ENCODE measurements around the gene PROCA1. TPM values are rescaled to one million over a fixed set of nuclear protein-coding genes. Genes with fewer than 3 reads are reported as not detected.

The PROCA1 gene
- total RNA-seq, 1 experiment from 2014 or later, result 2.7 TPM

DNA sequence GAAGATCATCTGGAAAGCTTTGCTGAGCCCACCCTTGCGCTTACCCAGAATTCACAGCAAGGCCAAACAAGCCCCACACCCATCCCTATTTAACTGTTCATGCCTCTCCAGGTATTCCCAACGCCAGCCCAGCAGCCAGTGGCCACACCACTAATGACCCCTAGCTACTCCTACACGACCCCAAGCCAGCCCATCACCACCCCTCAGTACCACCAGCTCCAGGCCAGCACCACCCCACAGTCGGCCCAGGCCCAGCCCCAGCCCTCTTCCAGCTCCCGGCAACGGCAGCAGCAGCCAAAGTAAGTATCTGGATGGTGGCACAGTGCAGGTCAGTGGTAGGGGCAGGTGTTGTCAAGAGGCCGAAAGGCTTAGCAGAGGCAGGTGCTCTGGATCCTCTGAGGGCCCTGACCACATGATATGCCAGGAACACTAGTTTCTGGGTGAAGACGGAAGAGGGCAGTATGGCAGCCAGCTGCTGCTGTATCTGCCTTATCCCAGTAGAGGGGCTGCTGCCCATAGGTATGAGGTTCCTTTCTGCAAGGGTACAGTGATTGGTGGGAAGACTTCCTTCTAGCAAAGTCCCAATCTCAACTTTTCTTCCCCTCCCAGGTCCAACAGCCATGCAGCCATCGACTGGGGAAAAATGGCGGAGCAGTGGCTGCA is 10.7 kb downstream of the PROCA1 start:
- Histone ChIP-seq H4K20me1 (ENCODE audit: insufficient read depth, low read depth, low read length) (0 out of 2 replicates have a peak, but pooled peaks cover 3% of the 10 kb centered on the region), H2AFZ (ENCODE audit: low read length) (no peak overlapping the region), H3K36me3 (ENCODE audit: insufficient read depth, low read length) (peaks cover 49% of the 10 kb centered on the region; the same call in 1 of the 2 replicates), H3K4me3 (ENCODE audit: low read length) (no peak overlapping the region), H3K4me1 (ENCODE audit: low read length) (no peaks in the 10 kb centered on the region), H3K27me3 (ENCODE audit: low read length) (no peaks in the 10 kb centered on the region), H3K79me2 (ENCODE audit: low read length) (no peaks in the 10 kb centered on the region), H3K9ac (ENCODE audit: low read length) (no peak overlapping the region), H3K27ac (ENCODE audit: low read length) (no peak overlapping the region), H3K9me3 (ENCODE audit: low read length) (no peaks in the 10 kb centered on the region), H3K4me2 (ENCODE audit: low read depth, low read length, poor library complexity, severe bottlenecking) (no peak overlapping the region), H3K9me2 (replicated peaks; ENCODE audit: insufficient read depth, low read length) (no peaks in the 10 kb centered on the region)
- DNase-seq, result no peak

DNA sequence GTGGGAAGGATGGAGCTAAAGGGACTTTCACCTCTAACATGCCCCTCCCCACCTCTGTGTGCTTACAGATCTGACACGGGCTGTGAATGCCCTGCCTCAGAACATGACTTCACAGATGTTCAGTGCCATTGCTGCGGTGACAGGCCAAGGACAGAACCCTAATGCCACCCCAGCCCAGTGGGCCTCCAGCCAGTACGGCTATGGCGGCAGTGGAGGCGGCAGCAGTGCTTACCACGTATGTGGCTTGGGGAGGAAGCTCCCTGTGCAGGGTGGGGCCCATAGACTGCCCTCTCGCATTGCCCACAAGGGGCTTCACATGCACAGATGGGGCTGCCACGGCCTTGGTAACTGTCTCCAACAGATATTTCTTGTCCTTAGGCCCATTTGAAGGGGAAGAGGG is 11.4 kb downstream of the PROCA1 start:
- no peaks in the 10 kb centered on the region for H3K4me1 ChIP-seq (ENCODE audit: low read length)
- no peaks in the 10 kb centered on the region for H3K79me2 ChIP-seq (ENCODE audit: low read length)
- no peaks in the 10 kb centered on the region for H3K27me3 ChIP-seq (ENCODE audit: low read length)
- peaks cover 53% of the 10 kb centered on the region for H3K36me3 ChIP-seq (ENCODE audit: insufficient read depth, low read length)
- no peak overlapping the region for H3K4me3 ChIP-seq (ENCODE audit: low read length)
- no peak for DNase-seq
- no peak overlapping the region for H3K27ac ChIP-seq (ENCODE audit: low read length)
- no peaks in the 10 kb centered on the region for H3K9me3 ChIP-seq (ENCODE audit: low read length)
- H3K4me2 ChIP-seq (ENCODE audit: low read depth, low read length, poor library complexity, severe bottlenecking), result no peak overlapping the region
- H3K9me2 ChIP-seq (replicated peaks; ENCODE audit: insufficient read depth, low read length), result no peaks in the 10 kb centered on the region
- H4K20me1 ChIP-seq (ENCODE audit: insufficient read depth, low read depth, low read length), result 0 out of 2 replicates have a peak, but pooled peaks cover 3% of the 10 kb centered on the region
- H3K9ac ChIP-seq (ENCODE audit: low read length), result no peak overlapping the region
- no peak overlapping the region for H2AFZ ChIP-seq (ENCODE audit: low read length)

DNA sequence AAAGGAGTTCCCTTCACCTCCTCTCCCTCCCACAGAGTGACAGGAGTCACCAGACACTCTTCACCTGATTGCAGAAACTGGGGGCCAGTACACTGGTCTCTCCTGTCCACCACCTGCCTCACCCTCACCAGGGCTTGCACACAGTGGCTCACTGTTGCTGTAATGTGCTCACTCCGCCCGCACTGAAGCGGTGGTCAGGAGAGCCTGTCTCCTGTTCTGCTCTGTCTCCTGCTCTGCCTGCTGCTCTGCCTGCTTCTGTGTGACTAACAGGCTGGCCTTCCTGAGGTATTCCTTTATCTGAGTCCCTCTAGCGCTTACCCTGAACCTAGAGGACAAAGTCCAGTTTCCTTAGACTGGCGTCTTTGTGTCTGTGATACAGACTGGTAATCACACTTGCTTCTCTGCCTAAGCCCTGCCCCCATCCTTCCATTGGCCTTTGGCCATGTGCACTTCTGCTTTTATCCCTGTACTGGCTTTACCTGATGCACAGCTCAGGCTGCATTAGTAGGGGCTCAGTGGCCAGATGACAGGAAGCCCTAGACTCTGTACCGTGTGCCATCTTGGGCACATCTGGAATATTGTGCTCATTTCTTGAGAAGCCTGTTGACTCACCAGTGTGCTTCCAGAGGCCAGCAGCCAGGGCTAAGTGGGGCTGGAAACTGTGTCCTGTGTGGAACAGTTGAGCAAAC is 13.3 kb downstream of the PROCA1 start:
- H3K79me2 ChIP-seq (ENCODE audit: low read length), result no peaks in the 10 kb centered on the region
- H4K20me1 ChIP-seq (ENCODE audit: insufficient read depth, low read depth, low read length), result 0 out of 2 replicates have a peak, but pooled peaks cover 6% of the 10 kb centered on the region
- H3K4me1 ChIP-seq (ENCODE audit: low read length), result no peaks in the 10 kb centered on the region
- H3K9me3 ChIP-seq (ENCODE audit: low read length), result no peaks in the 10 kb centered on the region
- DNase-seq, result no peak
- peaks cover 65% of the 10 kb centered on the region for H3K36me3 ChIP-seq (ENCODE audit: insufficient read depth, low read length)
- no peak overlapping the region for H2AFZ ChIP-seq (ENCODE audit: low read length)
- no peaks in the 10 kb centered on the region for H3K9me2 ChIP-seq (replicated peaks; ENCODE audit: insufficient read depth, low read length)
- no peak overlapping the region for H3K4me3 ChIP-seq (ENCODE audit: low read length)
- no peak overlapping the region for H3K9ac ChIP-seq (ENCODE audit: low read length)
- no peak overlapping the region for H3K27ac ChIP-seq (ENCODE audit: low read length)
- H3K4me2 ChIP-seq (ENCODE audit: low read depth, low read length, poor library complexity, severe bottlenecking), result no peak overlapping the region
- no peaks in the 10 kb centered on the region for H3K27me3 ChIP-seq (ENCODE audit: low read length)

DNA sequence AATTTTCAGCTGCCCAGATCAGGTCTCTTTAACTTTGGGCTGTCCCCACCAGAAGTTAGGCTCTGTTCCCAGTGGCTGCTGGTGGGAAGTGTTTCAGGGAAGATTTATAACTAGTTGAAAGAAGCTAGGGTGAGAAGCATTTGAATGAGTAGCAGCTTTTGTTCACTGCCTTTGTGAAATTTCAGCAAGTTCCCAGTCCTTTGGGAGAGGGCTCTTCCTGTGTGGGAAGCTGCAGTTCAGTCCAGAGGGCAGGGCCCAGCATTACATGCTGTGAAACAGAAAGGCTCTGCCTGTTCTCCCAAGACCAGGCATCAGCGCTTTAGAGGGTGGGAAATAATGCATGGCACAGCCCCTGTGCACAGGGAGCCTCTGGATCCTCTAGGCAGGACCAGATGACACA is 17.8 kb downstream of the PROCA1 start:
- Histone ChIP-seq H3K36me3 (ENCODE audit: insufficient read depth, low read length) (peaks cover 58% of the 10 kb centered on the region), H2AFZ (ENCODE audit: low read length) (no peak overlapping the region), H3K27me3 (ENCODE audit: low read length) (no peaks in the 10 kb centered on the region), H3K79me2 (ENCODE audit: low read length) (no peaks in the 10 kb centered on the region; the same call in 1 of the 2 replicates), H3K27ac (ENCODE audit: low read length) (no peak overlapping the region), H3K4me3 (ENCODE audit: low read length) (no peak overlapping the region), H3K9me3 (ENCODE audit: low read length) (no peaks in the 10 kb centered on the region), H3K9ac (ENCODE audit: low read length) (no peak overlapping the region), H4K20me1 (ENCODE audit: insufficient read depth, low read depth, low read length) (0 out of 2 replicates have a peak, but pooled peaks cover 13% of the 10 kb centered on the region), H3K4me1 (ENCODE audit: low read length) (no peaks in the 10 kb centered on the region), H3K9me2 (replicated peaks; ENCODE audit: insufficient read depth, low read length) (no peaks in the 10 kb centered on the region), H3K4me2 (ENCODE audit: low read depth, low read length, poor library complexity, severe bottlenecking) (no peak overlapping the region)
- no peak for DNase-seq

DNA sequence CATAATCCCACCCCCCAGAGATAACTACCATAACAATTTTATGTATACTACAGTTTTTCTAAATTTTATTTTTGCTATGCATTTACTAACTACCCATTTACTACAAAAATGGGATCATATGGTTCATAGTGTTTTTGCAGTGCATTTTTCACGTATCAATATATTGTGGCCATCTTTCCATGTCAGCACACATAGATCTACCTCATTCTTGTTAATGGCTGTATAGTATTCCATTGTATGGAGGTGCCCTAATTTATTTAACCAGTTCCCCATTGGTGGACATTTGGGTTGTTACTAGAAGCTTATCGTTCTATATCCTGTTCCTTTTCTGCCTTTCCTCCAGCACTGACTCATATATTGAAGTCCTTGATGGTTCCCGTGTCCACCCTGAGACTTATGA is 22.7 kb downstream of the PROCA1 start:
- Histone ChIP-seq H3K36me3 (ENCODE audit: insufficient read depth, low read length) (peaks cover 67% of the 10 kb centered on the region), H3K9ac (ENCODE audit: low read length) (no peak overlapping the region), H4K20me1 (ENCODE audit: insufficient read depth, low read depth, low read length) (0 out of 2 replicates have a peak, but pooled peaks cover 7% of the 10 kb centered on the region), H3K4me2 (ENCODE audit: low read depth, low read length, poor library complexity, severe bottlenecking) (no peak overlapping the region), H3K79me2 (ENCODE audit: low read length) (no peaks in the 10 kb centered on the region; the same call in 1 of the 2 replicates), H2AFZ (ENCODE audit: low read length) (no peak overlapping the region), H3K9me2 (replicated peaks; ENCODE audit: insufficient read depth, low read length) (no peaks in the 10 kb centered on the region), H3K27me3 (ENCODE audit: low read length) (no peaks in the 10 kb centered on the region), H3K27ac (ENCODE audit: low read length) (no peak overlapping the region), H3K9me3 (ENCODE audit: low read length) (no peaks in the 10 kb centered on the region), H3K4me3 (ENCODE audit: low read length) (no peak overlapping the region), H3K4me1 (ENCODE audit: low read length) (no peaks in the 10 kb centered on the region)
- DNase-seq, result no peak

DNA sequence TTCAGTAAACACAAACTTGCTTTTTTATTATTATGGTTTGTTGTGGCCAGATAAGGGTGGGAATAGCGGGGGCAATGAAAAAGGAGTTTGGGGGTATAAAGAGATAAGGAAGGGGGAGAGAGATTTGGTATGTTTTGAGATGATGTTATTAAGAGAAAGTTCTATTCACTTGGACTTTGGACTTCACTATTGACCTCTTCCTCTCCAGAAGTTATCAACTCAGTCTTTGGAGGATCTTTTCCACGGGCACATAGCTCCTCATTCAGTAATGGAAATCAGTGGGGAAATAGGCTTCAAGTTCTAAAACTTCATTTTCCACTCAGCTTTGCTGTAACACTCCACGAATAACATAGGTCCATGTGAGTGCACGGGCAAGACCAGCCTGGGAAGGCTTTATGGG is 23.2 kb downstream of the PROCA1 start:
- Histone ChIP-seq H3K9me3 (ENCODE audit: low read length) (no peaks in the 10 kb centered on the region), H3K9ac (ENCODE audit: low read length) (no peak overlapping the region), H3K36me3 (ENCODE audit: insufficient read depth, low read length) (peaks cover 64% of the 10 kb centered on the region), H3K4me1 (ENCODE audit: low read length) (no peaks in the 10 kb centered on the region), H3K9me2 (replicated peaks; ENCODE audit: insufficient read depth, low read length) (no peaks in the 10 kb centered on the region), H3K27ac (ENCODE audit: low read length) (no peak overlapping the region), H3K4me2 (ENCODE audit: low read depth, low read length, poor library complexity, severe bottlenecking) (no peak overlapping the region), H2AFZ (ENCODE audit: low read length) (no peak overlapping the region), H4K20me1 (ENCODE audit: insufficient read depth, low read depth, low read length) (0 out of 2 replicates have a peak, but pooled peaks cover 7% of the 10 kb centered on the region), H3K4me3 (ENCODE audit: low read length) (no peak overlapping the region), H3K27me3 (ENCODE audit: low read length) (no peaks in the 10 kb centered on the region), H3K79me2 (ENCODE audit: low read length) (no peaks in the 10 kb centered on the region; the same call in 1 of the 2 replicates)
- no peak for DNase-seq

DNA sequence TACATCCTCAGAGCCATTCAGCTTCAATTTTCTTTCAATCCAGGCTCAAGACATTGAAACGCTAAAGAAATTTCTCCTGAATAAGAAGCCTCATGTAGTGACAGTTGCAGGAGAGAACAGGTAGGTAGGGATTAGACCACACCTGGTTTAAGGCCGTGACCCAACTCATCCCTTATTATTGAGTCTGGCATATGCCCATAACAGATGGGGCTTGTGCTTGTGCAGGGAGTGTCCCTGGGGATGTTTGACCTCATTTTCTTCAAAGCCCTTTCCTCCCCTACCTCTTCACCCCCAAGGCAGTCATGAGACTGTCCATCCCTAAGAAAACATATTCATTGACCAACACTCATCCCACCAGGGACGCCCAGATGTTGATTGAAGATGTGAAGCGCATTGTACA is 25.4 kb downstream of the PROCA1 start:
- H3K4me3 ChIP-seq (ENCODE audit: low read length), result no peak overlapping the region
- no peaks in the 10 kb centered on the region for H3K9me3 ChIP-seq (ENCODE audit: low read length)
- no peaks in the 10 kb centered on the region for H3K27me3 ChIP-seq (ENCODE audit: low read length)
- DNase-seq, result no peak
- no peaks in the 10 kb centered on the region; the same call in 1 of the 2 replicates for H3K79me2 ChIP-seq (ENCODE audit: low read length)
- H4K20me1 ChIP-seq (ENCODE audit: insufficient read depth, low read depth, low read length), result 0 out of 2 replicates have a peak, but pooled peaks cover 7% of the 10 kb centered on the region
- no peaks in the 10 kb centered on the region for H3K4me1 ChIP-seq (ENCODE audit: low read length)
- no peak overlapping the region for H3K4me2 ChIP-seq (ENCODE audit: low read depth, low read length, poor library complexity, severe bottlenecking)
- H3K9me2 ChIP-seq (replicated peaks; ENCODE audit: insufficient read depth, low read length), result no peaks in the 10 kb centered on the region
- no peak overlapping the region for H2AFZ ChIP-seq (ENCODE audit: low read length)
- no peak overlapping the region for H3K27ac ChIP-seq (ENCODE audit: low read length)
- H3K9ac ChIP-seq (ENCODE audit: low read length), result no peak overlapping the region
- H3K36me3 ChIP-seq (ENCODE audit: insufficient read depth, low read length), result peaks cover 83% of the 10 kb centered on the region

DNA sequence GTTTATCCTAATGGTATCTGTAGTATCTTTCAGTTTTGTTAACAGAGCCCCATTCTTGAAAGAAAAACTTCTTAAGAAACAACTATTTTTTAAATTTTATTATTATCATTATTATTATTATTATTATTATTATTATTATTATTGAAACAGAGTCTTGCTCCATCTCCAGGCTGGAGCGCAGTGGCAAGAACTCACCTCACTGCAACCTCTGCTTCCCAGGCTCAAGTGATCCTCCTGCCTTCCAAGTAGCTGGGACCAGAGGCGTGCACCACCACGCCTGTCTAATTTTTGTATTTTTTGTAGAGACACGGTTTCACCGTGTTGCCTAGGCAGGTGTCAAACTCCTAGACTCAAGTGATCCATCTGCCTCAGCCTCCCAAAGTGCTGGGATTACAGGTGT is 26.3 kb downstream of the PROCA1 start:
- no peaks in the 10 kb centered on the region for H3K27me3 ChIP-seq (ENCODE audit: low read length)
- H3K9me2 ChIP-seq (replicated peaks; ENCODE audit: insufficient read depth, low read length), result no peaks in the 10 kb centered on the region
- H4K20me1 ChIP-seq (ENCODE audit: insufficient read depth, low read depth, low read length), result 0 out of 2 replicates have a peak, but pooled peaks cover 7% of the 10 kb centered on the region
- no peak overlapping the region for H3K27ac ChIP-seq (ENCODE audit: low read length)
- H3K79me2 ChIP-seq (ENCODE audit: low read length), result no peaks in the 10 kb centered on the region; the same call in 1 of the 2 replicates
- no peak for DNase-seq
- no peaks in the 10 kb centered on the region for H3K4me1 ChIP-seq (ENCODE audit: low read length)
- no peak overlapping the region for H2AFZ ChIP-seq (ENCODE audit: low read length)
- no peaks in the 10 kb centered on the region for H3K9me3 ChIP-seq (ENCODE audit: low read length)
- H3K36me3 ChIP-seq (ENCODE audit: insufficient read depth, low read length), result peaks cover 83% of the 10 kb centered on the region
- H3K4me3 ChIP-seq (ENCODE audit: low read length), result no peak overlapping the region
- H3K9ac ChIP-seq (ENCODE audit: low read length), result no peak overlapping the region
- H3K4me2 ChIP-seq (ENCODE audit: low read depth, low read length, poor library complexity, severe bottlenecking), result no peak overlapping the region
